GM19467 (cell line): ENCODE data around the gene RSBN1.
"Not testable (repeated sequence)": the region's sequence is repeated elsewhere in the genome, so short reads cannot be mapped to it uniquely, and the experiment has no call there.

Source experiments
- ATAC-seq: cut with Tn5 transposase; IDR thresholded peaks from one replicate; pipeline ENCODE4 v1.9.1; 2021; ENCODE audit warnings: mild to moderate bottlenecking, moderate library complexity; ENCODE audit not compliant: unreplicated experiment

The RSBN1 gene

GRCh38 chr1:113749402-113749801, 62.9 kb downstream of the RSBN1 start:
- ATAC-seq, result no peak

- ATAC-seq, result no peak
Measured at GRCh38 chr1:113747376-113747775, 64.9 kb downstream of the RSBN1 start.

- ATAC-seq, result no peak
Measured at GRCh38 chr1:113745425-113745824, 66.9 kb downstream of the RSBN1 start.

GRCh38 chr1:113744114-113744513, 68.2 kb downstream of the RSBN1 start:
- ATAC-seq, result no peak

- ATAC-seq, result no peak
Measured at GRCh38 chr1:113742515-113742914, 69.8 kb downstream of the RSBN1 start.

GRCh38 chr1:113734357-113735055, 77.8 kb downstream of the RSBN1 start:
- no peak for ATAC-seq

- ATAC-seq, result no peak
Measured at GRCh38 chr1:113732802-113733201, 79.5 kb downstream of the RSBN1 start.

- ATAC-seq, result no peak
Measured at GRCh38 chr1:113721010-113721409, 91.3 kb downstream of the RSBN1 start.

GRCh38 chr1:113718621-113719020, 93.7 kb downstream of the RSBN1 start:
- not testable (repeated sequence) for ATAC-seq

GRCh38 chr1:113717506-113717905, 94.8 kb downstream of the RSBN1 start:
- ATAC-seq, result not testable (repeated sequence)

GRCh38 chr1:113714606-113715269, 97.5 kb downstream of the RSBN1 start:
- no peak for ATAC-seq
